NT2/D1 (cell line): ENCODE data around the gene TP53RK.

ENCODE experiments used
- SUZ12 ChIP-seq: IDR thresholded peaks from 2 replicates; pipeline ENCODE4 v1.6.1; 2011; ENCODE audit not compliant: insufficient read length, insufficient read depth; ENCODE audit errors: extremely low read depth
- YY1 ChIP-seq: IDR thresholded peaks from 2 replicates; pipeline ENCODE4 v1.6.1; 2011; ENCODE audit not compliant: insufficient read length, insufficient read depth
- ZNF274 ChIP-seq: IDR thresholded peaks from 2 replicates; pipeline ENCODE4 v1.6.1; 2011; ENCODE audit warnings: mild to moderate bottlenecking, low read depth, low read length

- TF ChIP-seq YY1 (no peak), ZNF274 (no peak), SUZ12 (no peak)
These were observed 33.2 kb upstream of the TP53RK start for GRCh38 chr20:46722450-46722849.
